H1 (cell line): ENCODE data around the gene TUBA8. TPM values are rescaled to one million over a fixed set of nuclear protein-coding genes. Genes with fewer than 3 reads are reported as not detected.

ENCODE experiments used
- CTCF ChIA-PET: fragments of 300-600 bp; sonication (Branson Sonifier 250); formaldehyde crosslinking; loops from one replicate; lab custom pipeline; 2021; ENCODE audit not compliant: partially characterized antibody; lab: Charles Lee
- POLR2A ChIA-PET: fragments of 300-600 bp; sonication (Branson Sonifier 250); formaldehyde crosslinking; loops from one replicate; lab custom pipeline; 2021; ENCODE audit warnings: inconsistent platforms; ENCODE audit not compliant: partially characterized antibody; lab: Charles Lee
- DNase-seq, 2 experiments: peaks; one replicate each; pipeline versions ENCODE4 v3.0.0 to v3.0.0-alpha.2; 2010 to 2022; ENCODE audit warnings: low spot score in 2 of 2, low read depth in 1 of 2, mixed read lengths in 1 of 2
- FAIRE-seq: peaks from 2 replicates; lab custom pipeline; 2011; peaks lifted over from hg19 to GRCh38; lab: Jason Lieb, UNC
- H2AFZ ChIP-seq: 2 replicates; pipeline ENCODE4 v1.8.1; 2012; ENCODE audit warnings: low read length, inconsistent platforms
- H2AK5ac ChIP-seq: 2 replicates; pipeline ENCODE4 v1.6.1; 2013; ENCODE audit warnings: low read depth, low read length
- H2BK120ac ChIP-seq: replicated peaks from 2 replicates; pipeline ENCODE3; 2013; ENCODE audit warnings: low read depth, low read length, inconsistent platforms
- H2BK12ac ChIP-seq: 2 replicates; pipeline ENCODE4 v1.6.1; 2013; ENCODE audit warnings: low read depth, low read length
- H2BK15ac ChIP-seq: 2 replicates; pipeline ENCODE4 v1.6.1; 2013; ENCODE audit warnings: low read length
- H2BK20ac ChIP-seq: 2 replicates; pipeline ENCODE4 v1.6.1; 2013; ENCODE audit warnings: low read length
- H2BK5ac ChIP-seq: 2 replicates; pipeline ENCODE4 v1.6.1; 2013; ENCODE audit warnings: low read depth, low read length
- H3K14ac ChIP-seq: 2 replicates; pipeline ENCODE4 v1.6.1; 2013; ENCODE audit warnings: inconsistent platforms; ENCODE audit not compliant: insufficient read length
- H3K18ac ChIP-seq: 2 replicates; pipeline ENCODE4 v1.6.1; 2013; ENCODE audit warnings: low read length; ENCODE audit errors: extremely low read depth
- H3K23ac ChIP-seq: 2 replicates; pipeline ENCODE4 v1.6.1; 2013; ENCODE audit warnings: inconsistent platforms; ENCODE audit not compliant: insufficient read length
- H3K23me2 ChIP-seq: 2 replicates; pipeline ENCODE4 v1.6.1; 2013; ENCODE audit warnings: low read depth, low read length
- H3K27ac ChIP-seq: 2 replicates; pipeline ENCODE4 v1.6.1; 2011; ENCODE audit warnings: low read depth, low read length, inconsistent platforms
- H3K27me3 ChIP-seq, 4 experiments: replicated peaks in 1 of 4; 1 replicate in 1 of 4; 2 replicates in 3 of 4; pipeline versions ENCODE4 v1.6.1 to v1.8.1; 2011 to 2013; ENCODE audit warnings: low read length in 3 of 4, mild to moderate bottlenecking in 3 of 4, inconsistent platforms in 2 of 4, mixed read lengths in 2 of 4, moderate library complexity in 1 of 4; ENCODE audit not compliant: control insufficient read depth in 3 of 4, insufficient read depth in 3 of 4; ENCODE audit errors: extremely low read depth in 1 of 4
- H3K36me3 ChIP-seq, 4 experiments: 2 replicates each; pipeline versions ENCODE4 v1.6.1 to v1.8.1; 2011 to 2013; ENCODE audit warnings: mild to moderate bottlenecking in 4 of 4, low read length in 3 of 4, moderate library complexity in 2 of 4, control low read depth in 1 of 4, inconsistent platforms in 1 of 4; ENCODE audit not compliant: insufficient read depth in 4 of 4, control insufficient read depth in 2 of 4
- H3K4ac ChIP-seq: replicated peaks from 2 replicates; pipeline ENCODE3; 2013; ENCODE audit warnings: low read length, low read depth, mixed read lengths, inconsistent platforms; ENCODE audit not compliant: insufficient read length
- H3K4me1 ChIP-seq, 4 experiments: replicated peaks in 1 of 4; 1 replicate in 1 of 4; 2 replicates in 3 of 4; pipeline versions ENCODE4 v1.6.1 to v1.8.1; 2011 to 2013; ENCODE audit warnings: low read length in 3 of 4, inconsistent platforms in 2 of 4, mixed read lengths in 1 of 4; ENCODE audit not compliant: insufficient read depth in 4 of 4, control insufficient read depth in 3 of 4
- H3K4me2 ChIP-seq, 2 experiments: 2 replicates each; pipeline versions ENCODE4 v1.6.1 to v1.8.1; 2011 to 2013; ENCODE audit warnings: low read depth in 2 of 2, low read length in 2 of 2, control low read depth in 1 of 2, inconsistent platforms in 1 of 2, mild to moderate bottlenecking in 1 of 2; ENCODE audit not compliant: insufficient read depth in 1 of 2
- H3K4me3 ChIP-seq, 4 experiments: fragments of 200-600, 300-600 bp in 1 of 4; sonication (generic), shearing (Covaris generic), sonication (Bioruptor Twin) in 1 of 4; 2 replicates each; pipeline versions ENCODE4 v1.5.1 to v1.8.1; 2011 to 2016; ENCODE audit warnings: low read length in 4 of 4, low read depth in 3 of 4, control low read depth in 2 of 4, inconsistent platforms in 2 of 4, mild to moderate bottlenecking in 2 of 4, mixed read lengths in 1 of 4, moderate library complexity in 1 of 4; ENCODE audit not compliant: insufficient read depth in 2 of 4; ENCODE audit errors: extremely low read depth in 1 of 4
- H3K56ac ChIP-seq: replicated peaks from 2 replicates; pipeline ENCODE3; 2013; ENCODE audit warnings: low read depth, mild to moderate bottlenecking, mixed read lengths, low read length, inconsistent platforms; ENCODE audit not compliant: insufficient read length
- H3K79me1 ChIP-seq: 2 replicates; pipeline ENCODE4 v1.6.1; 2013; ENCODE audit warnings: low read depth, low read length, control low read depth
- H3K79me2 ChIP-seq, 2 experiments: 2 replicates each; pipeline versions ENCODE4 v1.6.1 to v1.8.1; 2012 to 2013; ENCODE audit warnings: low read length in 2 of 2, mild to moderate bottlenecking in 2 of 2, inconsistent platforms in 1 of 2; ENCODE audit not compliant: insufficient read depth in 2 of 2, control insufficient read depth in 1 of 2
- H3K9ac ChIP-seq, 4 experiments: replicated peaks in 1 of 4; 1 replicate in 1 of 4; 2 replicates in 3 of 4; pipeline versions ENCODE4 v1.6.1 to v1.8.1; 2011 to 2013; ENCODE audit warnings: low read depth in 3 of 4, low read length in 3 of 4, control low read depth in 2 of 4, mild to moderate bottlenecking in 2 of 4, moderate library complexity in 2 of 4, inconsistent platforms in 1 of 4; ENCODE audit errors: extremely low read depth in 1 of 4
- H3K9me3 ChIP-seq, 2 experiments: 2 replicates each; pipeline versions ENCODE4 v1.6.1 to v1.8.1; 2012 to 2013; ENCODE audit warnings: mild to moderate bottlenecking in 2 of 2, moderate library complexity in 2 of 2, control low read depth in 1 of 2, inconsistent platforms in 1 of 2, low read depth in 1 of 2, low read length in 1 of 2, mixed read lengths in 1 of 2; ENCODE audit not compliant: insufficient read depth in 2 of 2
- H4K20me1 ChIP-seq, 2 experiments: replicated peaks in 1 of 2; 2 replicates each; pipeline versions ENCODE3 to v1.8.1; 2011 to 2013; ENCODE audit warnings: inconsistent platforms in 2 of 2, low read length in 2 of 2, mild to moderate bottlenecking in 1 of 2; ENCODE audit not compliant: insufficient read depth in 2 of 2, control insufficient read depth in 1 of 2
- H4K5ac ChIP-seq: 2 replicates; pipeline ENCODE4 v1.6.1; 2013; ENCODE audit warnings: low read length, low read depth, mixed read lengths, inconsistent platforms; ENCODE audit not compliant: insufficient read length
- H4K8ac ChIP-seq: 2 replicates; pipeline ENCODE4 v1.8.0; 2013; ENCODE audit warnings: mild to moderate bottlenecking, moderate library complexity, low read length, inconsistent platforms; ENCODE audit not compliant: insufficient read depth; ENCODE audit errors: extremely low read depth
- H4K91ac ChIP-seq: replicated peaks from 2 replicates; pipeline ENCODE3; 2013; ENCODE audit warnings: low read length, mixed read lengths, inconsistent platforms; ENCODE audit not compliant: insufficient read length
- ASH2L ChIP-seq: fragments of 200-600, 300-600 bp; sonication (generic); IDR thresholded peaks from one replicate; pipeline ENCODE4 v1.7.1; 2017; ENCODE audit warnings: low read length
- CBX5 ChIP-seq: fragments of 300-800, 300-1000 bp; sonication (generic); IDR thresholded peaks from 2 replicates; pipeline ENCODE4 v1.7.1; 2016; ENCODE audit warnings: antibody characterized with exemption, low read length, low read depth
- PHF8 ChIP-seq: fragments of 200-600 bp; sonication (generic); conservative IDR thresholded peaks from 2 replicates; pipeline ENCODE4 v1.7.1; 2012; ENCODE audit warnings: low read depth, mild to moderate bottlenecking, inconsistent platforms, low read length, moderate library complexity
- SP4 ChIP-seq: IDR thresholded peaks from 2 replicates; pipeline ENCODE4 v1.6.1; 2012; ENCODE audit warnings: low read length, inconsistent platforms
- SUZ12 ChIP-seq: fragments of 200-600 bp; sonication (generic); IDR thresholded peaks from 2 replicates; pipeline ENCODE4 v1.6.1; 2012; ENCODE audit warnings: mild to moderate bottlenecking, inconsistent platforms, low read length, moderate library complexity, mixed read lengths
- TCF12 ChIP-seq: IDR thresholded peaks from 2 replicates; pipeline ENCODE4 v1.6.1; 2011; ENCODE audit warnings: low read depth, mild to moderate bottlenecking, low read length
- TEAD4 ChIP-seq: IDR thresholded peaks from 2 replicates; pipeline ENCODE4 v1.6.1; 2012; ENCODE audit warnings: low read depth, low read length, inconsistent platforms, mixed read lengths
- polyA plus RNA-seq, 7 experiments: library from polyadenylated mRNA; depleted of rRNA in 3 of 7; stranded (reverse) in 5 of 7; unstranded in 2 of 7; fragments of >200 nt in 5 of 7; fragments of 200-250 nt in 2 of 7; gene quantifications; 1 replicate in 5 of 7; 2 replicates in 1 of 7; 4 replicates in 1 of 7; pipeline versions ENCODE4 v1.2.1 to v1.2.3, GENCODE V29; 2011 to 2013; ENCODE audit warnings: missing spikeins in 2 of 7, mixed read lengths in 2 of 7
- total RNA-seq: library from RNA; stranded (reverse); fragmentation: NEBNext Ultra II Directional; extraction: Animal tissue kit (Norgen Biotek cat#: 25700); gene quantifications from 2 replicates; pipeline ENCODE4 v1.2.1, GENCODE V29; 2021
- TF ChIP-seq, protein P1 (sequence below), 3 experiments: IDR thresholded peaks; 1 replicate in 2 of 3; 2 replicates in 1 of 3; pipeline versions ENCODE4 v1.5.1 to v1.6.1; 2011; ENCODE audit warnings: low read length in 3 of 3, mild to moderate bottlenecking in 3 of 3, inconsistent platforms in 2 of 3, low read depth in 1 of 3, moderate library complexity in 1 of 3; ENCODE audit not compliant: insufficient read depth in 1 of 3; ENCODE audit errors: control extremely low read depth in 1 of 3
- TF ChIP-seq, protein P2 (sequence below): IDR thresholded peaks from 2 replicates; pipeline ENCODE4 v1.6.1; 2012; ENCODE audit warnings: inconsistent platforms
- TF ChIP-seq, protein P3 (sequence below): IDR thresholded peaks from 2 replicates; pipeline ENCODE4 v1.6.1; 2012; ENCODE audit warnings: inconsistent platforms

Gene TUBA8
- total and polyA plus RNA-seq, 2 of the 8 experiments (the other 6 are each of a cell fraction or from before 2014, with no cell fraction given): 1.0 to 4.0 TPM

DNA sequence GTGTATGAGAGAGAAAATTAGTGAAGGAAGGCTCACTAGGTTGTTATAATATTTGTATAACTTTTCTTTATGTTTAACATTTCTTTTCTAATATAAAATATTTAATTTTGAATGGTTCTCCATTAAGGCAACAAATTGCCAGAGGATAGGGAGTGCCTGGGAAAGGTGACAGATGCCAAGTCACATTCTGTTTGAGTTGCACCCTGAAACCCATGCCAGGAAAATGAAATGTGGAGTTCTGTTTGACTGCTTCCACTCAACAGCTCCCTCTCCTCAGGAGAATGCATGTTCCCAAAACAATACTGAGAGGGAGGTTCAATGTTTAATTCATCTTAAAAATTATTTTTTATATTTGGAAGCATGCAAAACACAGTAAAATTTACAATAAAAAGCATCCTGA, 33.5 kb downstream of the TUBA8 start:
- DNase-seq (no peak), FAIRE-seq (no peak)
- H2BK20ac ChIP-seq: no peak overlapping the region
- H3K4me3 ChIP-seq: no peak overlapping the region
- no peak overlapping the region for H2AFZ ChIP-seq
- CTCF ChIA-PET: interaction anchor here (2.6 kb wide), 1 partner anchor 13 kb away, joined by 10 read pairs; no protein-coding TSS in a partner anchor
- no peak overlapping the region for H4K91ac ChIP-seq
- H3K14ac ChIP-seq: no peak overlapping the region
- no peak overlapping the region for H2BK15ac ChIP-seq
- H3K4ac ChIP-seq: no peak overlapping the region
- no peak overlapping the region for H3K56ac ChIP-seq
- H2BK120ac ChIP-seq: no peak overlapping the region
- H3K79me2 ChIP-seq: no peaks in the 10 kb centered on the region
- no peak overlapping the region for H2AK5ac ChIP-seq
- no peak overlapping the region for H3K23ac ChIP-seq
- H3K4me1 ChIP-seq: no peaks in the 10 kb centered on the region
- no peaks in the 10 kb centered on the region; a peak in 2 of 7 replicates for H3K27me3 ChIP-seq
- no peaks in the 10 kb centered on the region for H3K9me3 ChIP-seq
- no peaks in the 10 kb centered on the region for H3K79me1 ChIP-seq
- H4K5ac ChIP-seq: no peak overlapping the region
- H3K36me3 ChIP-seq: no peaks in the 10 kb centered on the region
- no peak overlapping the region for H3K4me2 ChIP-seq
- H3K9ac ChIP-seq: no peak overlapping the region
- no peak overlapping the region for H2BK5ac ChIP-seq
- POLR2A ChIA-PET: no interaction called here
- peaks cover 2% of the 10 kb centered on the region; the same call in 1 of the 2 replicates for H3K23me2 ChIP-seq
- no peak overlapping the region for H3K18ac ChIP-seq
- H2BK12ac ChIP-seq: no peak overlapping the region
- no peak overlapping the region for H3K27ac ChIP-seq
- no peak overlapping the region for H4K8ac ChIP-seq
- H4K20me1 ChIP-seq: no peaks in the 10 kb centered on the region
- no peak for TF ChIP-seq TEAD4
- TF ChIP-seq, protein P1, sequence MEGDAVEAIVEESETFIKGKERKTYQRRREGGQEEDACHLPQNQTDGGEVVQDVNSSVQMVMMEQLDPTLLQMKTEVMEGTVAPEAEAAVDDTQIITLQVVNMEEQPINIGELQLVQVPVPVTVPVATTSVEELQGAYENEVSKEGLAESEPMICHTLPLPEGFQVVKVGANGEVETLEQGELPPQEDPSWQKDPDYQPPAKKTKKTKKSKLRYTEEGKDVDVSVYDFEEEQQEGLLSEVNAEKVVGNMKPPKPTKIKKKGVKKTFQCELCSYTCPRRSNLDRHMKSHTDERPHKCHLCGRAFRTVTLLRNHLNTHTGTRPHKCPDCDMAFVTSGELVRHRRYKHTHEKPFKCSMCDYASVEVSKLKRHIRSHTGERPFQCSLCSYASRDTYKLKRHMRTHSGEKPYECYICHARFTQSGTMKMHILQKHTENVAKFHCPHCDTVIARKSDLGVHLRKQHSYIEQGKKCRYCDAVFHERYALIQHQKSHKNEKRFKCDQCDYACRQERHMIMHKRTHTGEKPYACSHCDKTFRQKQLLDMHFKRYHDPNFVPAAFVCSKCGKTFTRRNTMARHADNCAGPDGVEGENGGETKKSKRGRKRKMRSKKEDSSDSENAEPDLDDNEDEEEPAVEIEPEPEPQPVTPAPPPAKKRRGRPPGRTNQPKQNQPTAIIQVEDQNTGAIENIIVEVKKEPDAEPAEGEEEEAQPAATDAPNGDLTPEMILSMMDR (IDR thresholded peaks at IDR 0.05; ENCODE audit: control extremely low read depth in 1 of 3, insufficient read depth in 1 of 3, low read depth in 1 of 3, low read length in 3 of 3): no peak
- TF ChIP-seq, protein P2, sequence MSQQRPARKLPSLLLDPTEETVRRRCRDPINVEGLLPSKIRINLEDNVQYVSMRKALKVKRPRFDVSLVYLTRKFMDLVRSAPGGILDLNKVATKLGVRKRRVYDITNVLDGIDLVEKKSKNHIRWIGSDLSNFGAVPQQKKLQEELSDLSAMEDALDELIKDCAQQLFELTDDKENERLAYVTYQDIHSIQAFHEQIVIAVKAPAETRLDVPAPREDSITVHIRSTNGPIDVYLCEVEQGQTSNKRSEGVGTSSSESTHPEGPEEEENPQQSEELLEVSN: no peak
- no peak for TF ChIP-seq SUZ12
- TF ChIP-seq, protein P3, sequence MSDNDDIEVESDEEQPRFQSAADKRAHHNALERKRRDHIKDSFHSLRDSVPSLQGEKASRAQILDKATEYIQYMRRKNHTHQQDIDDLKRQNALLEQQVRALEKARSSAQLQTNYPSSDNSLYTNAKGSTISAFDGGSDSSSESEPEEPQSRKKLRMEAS: no peak
- TF ChIP-seq PHF8: no peak
- TF ChIP-seq SP4: no peak
- TF ChIP-seq ASH2L: no peak
- TF ChIP-seq TCF12: no peak
- TF ChIP-seq CBX5: no peak
